ENCODE results near the gene STIP1.

STIP1 gene

GRCh38 chr11:64224891-64225607 is 39.1 kb downstream of the STIP1 start:
- no peak for DNase-seq

GRCh38 chr11:64225608-64226506 is 39.9 kb downstream of the STIP1 start, which contains the start of the genes NUDT22 and TRPT1:
NUDT22 (plus strand) TSS chr11:64226274; CDS start chr11:64226653, 379 bp downstream.
TRPT1 (minus strand) TSS chr11:64226186; CDS start chr11:64225860, 326 bp downstream.
- DNase-seq, result peak; percentile 81

- no peak for DNase-seq
Observed at GRCh38 chr11:64226507-64227051, 40.6 kb downstream of the STIP1 start.

DNA sequence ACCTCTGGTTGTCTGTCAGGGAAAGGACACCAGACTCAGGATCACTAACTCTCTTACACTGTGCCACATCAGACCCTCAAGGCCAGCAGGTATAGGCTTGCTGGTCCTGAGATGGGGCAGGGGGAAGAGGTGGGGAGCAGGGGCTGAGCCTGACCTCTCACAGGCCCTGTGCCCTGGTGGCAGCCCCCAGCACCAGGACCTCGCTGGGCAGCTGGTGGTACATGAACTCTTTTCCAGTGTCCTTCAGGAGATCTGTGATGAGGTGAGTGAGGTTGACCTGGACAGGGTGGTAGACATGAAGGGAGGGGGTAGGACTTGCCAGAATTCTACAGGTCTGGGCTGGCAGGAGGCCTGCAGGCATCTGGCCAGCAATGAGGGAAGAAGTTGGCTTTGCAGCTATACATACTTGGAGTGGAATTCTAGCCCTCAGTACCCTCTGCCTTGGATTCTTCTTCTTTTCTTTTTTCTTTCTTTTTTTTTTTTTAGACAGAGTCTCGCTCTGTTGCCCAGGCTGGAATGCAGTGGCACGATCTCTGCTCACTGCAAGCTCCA is 41.5 kb downstream of the STIP1 start:
- no peak for DNase-seq

DNA sequence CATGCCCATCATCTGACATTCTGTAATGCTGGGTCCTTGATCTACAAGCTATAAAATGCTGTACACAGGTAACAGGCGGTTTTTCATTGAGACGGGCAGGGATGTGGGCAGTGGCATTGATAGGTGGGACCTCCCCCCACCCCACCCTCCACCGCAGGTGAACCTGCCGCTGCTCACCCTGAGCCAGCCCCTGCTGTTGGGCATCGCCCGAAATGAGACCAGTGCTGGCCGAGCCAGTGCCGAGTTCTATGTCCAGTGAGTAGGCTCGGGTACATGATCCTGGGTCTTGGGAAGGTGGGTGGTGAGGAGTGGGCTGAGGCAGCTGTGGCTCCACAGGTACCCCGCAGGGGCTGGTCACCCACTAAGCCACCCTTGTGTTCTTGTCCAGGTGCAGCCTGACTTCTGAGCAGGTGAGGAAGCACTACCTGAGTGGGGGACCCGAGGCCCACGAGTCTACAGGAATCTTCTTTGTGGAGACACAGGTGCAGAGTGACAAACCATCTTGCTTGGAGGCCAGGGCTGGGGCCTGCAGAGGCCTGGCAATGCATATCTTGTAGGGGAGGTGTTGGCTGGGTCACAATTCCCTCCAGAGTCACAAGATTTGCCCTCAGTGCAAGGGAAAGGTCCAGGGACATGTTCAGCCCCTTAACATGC is 43.2 kb downstream of the STIP1 start:
- DNase-seq, result no peak

GRCh38 chr11:64229744-64230170 is 43.8 kb downstream of the STIP1 start:
- DNase-seq, result no peak

- peak; percentile 85 for DNase-seq
Observed at GRCh38 chr11:64230171-64230984, 44.4 kb downstream of the STIP1 start, which contains the start of gene DNAJC4. DNAJC4 (plus strand) TSS chr11:64230548; CDS start chr11:64230855, 307 bp downstream.

- no peak for DNase-seq
Observed at GRCh38 chr11:64230985-64231365, 45.0 kb downstream of the STIP1 start.

DNA sequence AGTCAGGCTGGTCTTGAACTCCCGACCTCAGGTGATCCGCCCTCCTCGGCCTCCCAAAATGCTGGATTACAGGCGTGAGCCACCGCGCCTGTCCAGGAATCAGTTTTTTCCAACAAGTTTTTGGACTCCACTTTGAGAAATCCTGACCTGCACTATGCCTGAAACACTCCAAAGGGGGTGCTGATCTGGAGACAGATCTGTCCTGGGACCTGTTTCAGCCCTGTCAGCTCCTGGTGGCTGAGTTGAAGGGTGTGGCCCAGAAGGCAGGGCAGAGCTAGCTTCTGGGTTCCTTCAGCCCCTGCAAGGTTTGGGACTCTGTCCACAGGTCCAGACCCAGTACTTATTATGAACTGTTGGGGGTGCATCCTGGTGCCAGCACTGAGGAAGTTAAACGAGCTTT is 45.6 kb downstream of the STIP1 start:
- no peak for DNase-seq

- DNase-seq, result no peak
Observed at GRCh38 chr11:64232182-64232966, 46.4 kb downstream of the STIP1 start.

DNA sequence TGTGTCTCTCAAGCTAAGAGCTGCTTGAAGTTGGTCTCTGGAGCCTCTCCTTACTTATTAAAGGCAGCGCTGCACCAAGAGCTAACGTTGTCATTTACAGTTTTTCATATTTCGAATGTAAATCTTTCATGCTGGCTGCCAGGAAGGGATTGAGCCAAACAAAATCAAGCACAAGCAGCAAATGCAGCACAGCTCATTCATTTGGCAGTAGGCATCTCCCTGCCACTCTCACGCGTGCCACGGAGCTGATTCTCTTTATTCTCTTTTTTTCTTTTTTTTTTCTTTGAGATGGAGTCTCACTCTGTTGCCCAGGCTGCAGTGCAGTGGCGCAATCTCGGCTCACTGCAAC is 47.0 kb downstream of the STIP1 start:
- DNase-seq, result no peak

GRCh38 chr11:64233913-64234586 is 48.1 kb downstream of the STIP1 start, which contains the start of gene VEGFB:
VEGFB (plus strand) TSS chr11:64234584; CDS start chr11:64234834, 250 bp downstream.
- DNase-seq, result peak; percentile 51

DNA sequence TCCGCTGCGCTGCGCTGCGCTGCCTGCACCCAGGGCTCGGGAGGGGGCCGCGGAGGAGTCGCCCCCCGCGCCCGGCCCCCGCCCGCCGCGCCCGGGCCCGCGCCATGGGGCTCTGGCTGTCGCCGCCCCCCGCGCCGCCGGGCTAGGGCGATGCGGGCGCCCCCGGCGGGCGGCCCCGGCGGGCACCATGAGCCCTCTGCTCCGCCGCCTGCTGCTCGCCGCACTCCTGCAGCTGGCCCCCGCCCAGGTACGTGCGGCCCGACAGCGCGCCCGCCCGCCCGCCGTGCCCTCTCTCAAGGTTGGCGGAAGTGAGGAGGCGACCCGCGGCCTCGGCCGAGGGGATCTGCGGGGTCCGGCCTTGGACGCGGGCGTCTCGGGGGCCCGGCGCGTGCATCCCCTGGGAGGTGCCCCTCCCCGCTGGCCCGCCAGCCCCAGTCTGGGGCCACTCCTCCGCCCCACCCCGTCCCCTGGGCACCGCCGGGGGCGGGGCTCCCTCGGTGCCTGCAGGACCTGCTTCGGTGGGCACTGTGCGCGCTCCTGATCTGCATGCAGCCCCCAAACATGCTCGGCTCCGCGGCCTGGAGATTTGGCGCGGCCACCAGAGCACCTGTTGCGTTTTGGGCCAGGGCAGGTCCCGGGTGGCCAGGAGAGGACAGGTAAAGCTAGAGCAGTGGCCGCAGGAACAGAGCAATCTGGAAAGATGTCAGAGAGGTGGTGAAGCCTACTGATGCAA is 48.8 kb downstream of the STIP1 start:
- no peak for DNase-seq

DNA sequence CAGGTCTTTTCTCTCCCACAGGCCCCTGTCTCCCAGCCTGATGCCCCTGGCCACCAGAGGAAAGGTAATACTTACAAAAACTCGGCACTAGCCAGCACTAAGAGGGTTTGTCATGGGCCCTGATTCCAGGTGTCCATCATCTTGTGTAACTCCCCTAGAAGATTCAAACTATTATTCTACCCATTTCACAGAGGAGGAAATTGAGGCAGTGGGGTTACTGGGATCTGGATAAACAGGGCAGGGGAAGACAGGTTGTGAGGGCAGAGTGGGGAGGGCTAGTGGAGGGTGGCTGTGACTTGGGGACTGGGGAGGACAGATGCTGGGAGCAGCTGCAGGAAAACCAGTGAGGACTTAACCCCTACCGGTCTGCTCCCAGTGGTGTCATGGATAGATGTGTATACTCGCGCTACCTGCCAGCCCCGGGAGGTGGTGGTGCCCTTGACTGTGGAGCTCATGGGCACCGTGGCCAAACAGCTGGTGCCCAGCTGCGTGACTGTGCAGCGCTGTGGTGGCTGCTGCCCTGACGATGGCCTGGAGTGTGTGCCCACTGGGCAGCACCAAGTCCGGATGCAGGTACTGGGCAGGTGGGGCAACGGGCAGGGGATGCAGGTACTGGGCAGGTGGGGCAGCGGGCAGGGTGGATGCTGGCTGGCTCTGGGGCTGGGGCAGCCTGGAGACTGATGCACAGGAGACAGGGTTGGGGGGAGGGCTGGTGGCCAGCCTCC is 49.6 kb downstream of the STIP1 start:
- DNase-seq, result no peak

DNA sequence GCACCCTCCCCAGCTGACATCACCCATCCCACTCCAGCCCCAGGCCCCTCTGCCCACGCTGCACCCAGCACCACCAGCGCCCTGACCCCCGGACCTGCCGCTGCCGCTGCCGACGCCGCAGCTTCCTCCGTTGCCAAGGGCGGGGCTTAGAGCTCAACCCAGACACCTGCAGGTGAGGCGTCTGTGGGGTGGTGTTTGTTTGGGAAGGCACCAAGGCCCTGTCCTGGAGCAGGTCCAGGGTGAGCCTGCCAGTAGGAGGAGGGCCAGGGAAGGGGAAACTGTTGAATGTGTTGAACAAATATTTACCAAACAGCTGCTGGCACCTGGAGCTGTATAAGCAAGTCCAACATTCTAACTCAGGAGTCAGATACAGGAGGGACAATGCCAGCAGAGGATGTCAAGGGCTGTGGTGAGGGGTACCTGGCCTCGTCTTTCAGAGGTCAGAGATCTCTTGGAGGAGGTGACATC is 51.5 kb downstream of the STIP1 start:
- no peak for DNase-seq

DNA sequence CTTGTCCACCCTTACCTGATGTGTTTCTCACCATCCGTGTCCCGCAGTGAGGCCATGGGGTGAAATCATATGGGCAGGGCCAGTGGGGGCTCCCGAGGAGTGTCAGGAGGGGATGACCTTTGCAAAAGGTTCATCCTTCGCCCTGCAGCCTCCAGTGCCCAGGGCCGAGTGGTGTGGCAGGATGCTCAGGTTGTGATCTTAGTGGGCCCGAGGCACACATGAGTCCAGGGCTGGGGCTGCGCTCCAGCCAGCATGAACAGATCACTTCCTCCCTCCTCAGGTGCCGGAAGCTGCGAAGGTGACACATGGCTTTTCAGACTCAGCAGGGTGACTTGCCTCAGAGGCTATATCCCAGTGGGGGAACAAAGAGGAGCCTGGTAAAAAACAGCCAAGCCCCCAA is 52.1 kb downstream of the STIP1 start:
- no peak for DNase-seq

DNA sequence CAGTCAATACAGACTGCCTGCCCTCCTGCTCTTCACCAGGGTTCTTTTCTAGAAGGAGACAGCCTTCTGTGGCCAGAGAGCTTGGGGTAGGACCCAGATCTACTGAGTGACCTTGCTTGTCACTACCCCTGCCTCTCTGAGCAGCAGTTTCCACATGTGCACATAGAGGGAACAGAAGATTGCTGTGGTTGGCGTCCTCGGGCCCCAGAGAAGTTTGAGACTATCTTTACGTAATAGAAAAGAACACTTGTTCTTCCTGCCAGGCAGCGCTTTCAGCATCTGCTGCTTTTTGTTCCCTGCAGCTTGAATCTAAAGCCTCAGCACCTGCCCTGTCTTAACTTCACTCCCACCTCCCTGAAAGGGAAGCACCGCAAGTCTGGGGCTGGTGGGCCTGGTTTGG is 53.0 kb downstream of the STIP1 start:
- no peak for DNase-seq

DNA sequence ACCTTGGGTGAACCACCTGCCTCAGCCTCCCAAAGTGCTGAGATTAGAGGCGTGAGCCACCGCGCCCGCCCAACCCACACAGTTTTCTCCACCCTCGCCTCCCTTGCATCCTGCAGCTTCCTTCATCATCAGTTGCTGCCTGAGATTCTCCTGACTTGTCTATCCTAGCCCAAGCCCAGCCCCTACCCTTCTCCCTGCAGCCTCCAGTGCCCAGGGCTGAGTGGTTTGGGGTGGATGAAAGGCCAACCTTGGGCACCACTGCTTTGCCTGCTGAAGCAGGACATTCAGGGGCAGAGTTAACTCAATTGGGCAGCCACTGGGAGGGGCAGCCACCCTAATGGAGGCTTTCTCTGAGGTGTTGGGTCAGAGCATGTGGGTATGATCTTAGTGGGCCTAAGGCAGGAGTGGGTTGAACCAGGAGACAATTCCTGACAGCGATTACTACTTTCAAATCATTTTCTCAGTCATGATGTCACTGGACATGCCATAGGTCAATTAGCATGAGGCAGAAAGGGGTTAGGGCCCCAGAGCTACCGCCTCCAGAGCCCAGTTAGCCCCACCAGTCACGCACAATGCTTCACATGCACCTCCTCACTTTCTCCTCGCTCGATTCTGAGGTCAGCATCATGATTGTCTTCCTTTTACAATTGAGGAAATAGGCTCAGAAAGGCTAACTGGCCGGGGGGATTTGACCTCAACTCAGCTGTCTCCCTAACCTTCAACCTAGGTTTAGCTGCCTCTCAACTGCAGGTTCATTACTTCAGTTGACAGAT is 53.9 kb downstream of the STIP1 start:
- no peak for DNase-seq
